ENCODE measurements around the gene PHLPP2. TPM values are rescaled to one million over a fixed set of nuclear protein-coding genes. Genes with fewer than 3 reads are reported as not detected.
A peak's percentile ranks its signal among the peaks of the same experiment; 100 is the strongest.
"Not testable (repeated sequence)": the region's sequence is repeated elsewhere in the genome, so short reads cannot be mapped to it uniquely, and the experiment has no call there.

The PHLPP2 gene
- total RNA-seq, 1 donor: 12.7 TPM

DNA sequence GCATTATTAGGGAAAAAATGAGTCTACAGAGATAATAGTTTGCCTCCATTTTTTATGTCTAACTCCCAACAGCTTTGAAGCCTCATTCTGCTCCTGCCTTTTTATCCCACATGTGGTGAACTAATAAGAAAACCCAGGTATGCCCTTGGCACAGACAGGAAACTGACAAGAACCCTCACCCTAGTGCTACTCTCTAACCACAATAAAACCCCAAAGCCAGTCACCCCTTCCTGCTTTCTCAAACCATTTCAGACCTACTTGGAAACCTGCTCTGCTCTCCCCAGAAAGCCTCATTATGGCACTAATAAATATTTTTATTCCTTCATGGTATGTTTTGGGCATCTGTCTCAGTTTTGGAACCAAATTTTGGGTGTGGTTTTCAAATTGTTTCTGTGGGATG lies 102.4 kb downstream of the PHLPP2 start:
- no peak overlapping the region for H3K27ac ChIP-seq (ENCODE audit: low read depth, low read length)
- DNase-seq (ENCODE audit: insufficient read length, low spot score, missing footprints): no peak
- H3K79me2 ChIP-seq (ENCODE audit: insufficient read depth, low read length): no peaks in the 10 kb centered on the region
- no peaks in the 10 kb centered on the region for H4K20me1 ChIP-seq (ENCODE audit: insufficient read depth, low read length)
- no peak for TF ChIP-seq CTCF (IDR thresholded peaks at IDR 0.05; ENCODE audit: extremely low read depth, low read depth, low read length)
- H3K9me3 ChIP-seq (ENCODE audit: low read depth, low read length): no peaks in the 10 kb centered on the region
- H3K27me3 ChIP-seq (ENCODE audit: insufficient read depth, low read length): peaks cover 23% of the 10 kb centered on the region
- H3K36me3 ChIP-seq (ENCODE audit: insufficient read depth, low read length): no peaks in the 10 kb centered on the region
- H3K4me3 ChIP-seq (ENCODE audit: insufficient read depth, low read length): no peak overlapping the region
- no peak overlapping the region for H2AFZ ChIP-seq (ENCODE audit: low read length)
- H3K4me1 ChIP-seq (ENCODE audit: insufficient read depth, low read length): no peaks in the 10 kb centered on the region
- H3K4me2 ChIP-seq (ENCODE audit: insufficient read depth, low read length): no peak overlapping the region

- Histone ChIP-seq H3K27me3 (ENCODE audit: insufficient read depth, low read length) (peaks cover under 1% of the 10 kb centered on the region), H2AFZ (ENCODE audit: low read length) (no peak overlapping the region), H3K4me2 (ENCODE audit: insufficient read depth, low read length) (no peak overlapping the region), H3K4me3 (ENCODE audit: insufficient read depth, low read length) (no peak overlapping the region), H3K9me3 (ENCODE audit: low read depth, low read length) (no peaks in the 10 kb centered on the region), H4K20me1 (ENCODE audit: insufficient read depth, low read length) (no peaks in the 10 kb centered on the region), H3K4me1 (ENCODE audit: insufficient read depth, low read length) (no peaks in the 10 kb centered on the region), H3K36me3 (ENCODE audit: insufficient read depth, low read length) (no peaks in the 10 kb centered on the region), H3K27ac (ENCODE audit: low read depth, low read length) (no peak overlapping the region), H3K79me2 (ENCODE audit: insufficient read depth, low read length) (no peaks in the 10 kb centered on the region)
- TF ChIP-seq CTCF (IDR thresholded peaks at IDR 0.05; ENCODE audit: extremely low read depth, low read depth, low read length): no peak
- DNase-seq (ENCODE audit: insufficient read length, low spot score, missing footprints): no peak
Measured at GRCh38 chr16:71618429-71618828, 106.1 kb downstream of the PHLPP2 start.

DNA sequence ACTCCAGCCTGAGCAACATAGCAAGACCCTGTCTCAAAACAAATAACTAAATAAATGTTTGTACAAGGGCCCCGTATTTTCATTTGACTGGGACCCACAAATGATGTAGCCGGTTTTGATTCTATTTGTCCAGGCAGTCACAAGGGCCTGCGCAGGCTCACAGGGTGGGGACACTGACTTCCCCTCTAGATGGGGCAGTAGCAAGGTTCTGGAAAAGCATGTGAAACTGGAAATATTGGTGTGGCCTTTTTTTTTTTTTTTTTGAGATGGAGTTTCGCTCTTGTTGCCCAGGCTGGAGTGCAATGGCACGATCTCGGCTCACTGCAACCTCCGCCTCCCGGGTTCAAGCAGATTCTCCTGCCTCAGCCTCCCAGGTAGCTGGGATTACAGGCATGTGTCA lies 109.5 kb downstream of the PHLPP2 start:
- not testable (repeated sequence) for H2AFZ ChIP-seq (ENCODE audit: low read length); H3K27ac ChIP-seq (ENCODE audit: low read depth, low read length); H3K4me3 ChIP-seq (ENCODE audit: insufficient read depth, low read length); H3K27me3 ChIP-seq (ENCODE audit: insufficient read depth, low read length); H3K4me2 ChIP-seq (ENCODE audit: insufficient read depth, low read length); H3K36me3 ChIP-seq (ENCODE audit: insufficient read depth, low read length); H4K20me1 ChIP-seq (ENCODE audit: insufficient read depth, low read length); H3K4me1 ChIP-seq (ENCODE audit: insufficient read depth, low read length); H3K9me3 ChIP-seq (ENCODE audit: low read depth, low read length); H3K79me2 ChIP-seq (ENCODE audit: insufficient read depth, low read length); DNase-seq (ENCODE audit: insufficient read length, low spot score, missing footprints)

DNA sequence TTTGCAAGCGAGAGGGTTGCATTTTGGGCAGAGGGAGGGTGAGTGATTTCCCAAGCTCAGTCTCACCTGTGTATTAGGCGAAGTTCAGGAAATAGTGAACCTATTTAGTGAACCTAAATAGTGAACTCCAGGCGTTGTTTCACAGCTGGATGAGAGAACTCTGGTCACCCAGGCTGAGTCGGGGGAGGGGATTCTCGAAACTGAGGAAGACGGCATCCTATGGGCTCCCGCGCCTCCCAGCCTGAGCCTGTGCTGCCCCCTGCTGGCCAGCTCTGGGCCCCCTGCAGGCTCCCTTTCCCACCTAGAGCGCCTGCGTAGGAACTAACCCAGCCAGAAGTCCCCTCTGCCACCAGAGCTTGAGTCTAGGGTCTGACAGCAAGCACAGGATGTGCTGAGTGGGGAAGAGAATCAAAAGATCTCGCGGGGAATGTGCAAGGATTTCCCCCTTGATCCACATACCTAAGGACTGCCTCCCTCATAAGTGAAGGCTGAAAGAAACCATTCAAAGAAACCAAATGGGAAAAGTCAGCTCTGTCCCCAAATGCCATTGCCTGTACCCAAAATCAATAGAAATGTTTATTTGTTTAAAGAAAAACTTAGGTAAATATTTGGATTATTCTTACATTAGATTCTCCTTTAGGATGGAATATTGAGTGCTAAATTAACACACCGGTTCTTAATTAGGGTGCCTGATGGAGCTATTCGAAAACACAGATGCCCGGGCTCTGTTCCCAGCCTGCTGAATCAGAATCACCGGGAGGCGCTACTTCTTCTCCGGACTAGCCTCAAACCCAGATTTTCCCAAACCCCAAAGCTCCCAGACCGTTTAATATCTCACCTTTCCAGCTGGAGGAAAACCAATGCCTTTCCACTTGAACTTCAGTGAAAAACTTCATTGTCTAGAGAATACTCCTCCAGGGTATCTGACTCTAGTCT lies 113.3 kb downstream of the PHLPP2 start:
- Histone ChIP-seq H2AFZ (ENCODE audit: low read length) (peak overlapping the region; percentile 21), H3K4me2 (ENCODE audit: insufficient read depth, low read length) (peak overlapping the region; percentile 32), H3K9me3 (ENCODE audit: low read depth, low read length) (no peaks in the 10 kb centered on the region), H4K20me1 (ENCODE audit: insufficient read depth, low read length) (no peaks in the 10 kb centered on the region), H3K36me3 (ENCODE audit: insufficient read depth, low read length) (no peaks in the 10 kb centered on the region), H3K4me1 (ENCODE audit: insufficient read depth, low read length) (no peaks in the 10 kb centered on the region), H3K4me3 (ENCODE audit: insufficient read depth, low read length) (no peak overlapping the region), H3K27me3 (ENCODE audit: insufficient read depth, low read length) (peaks cover 5% of the 10 kb centered on the region), H3K79me2 (ENCODE audit: insufficient read depth, low read length) (no peaks in the 10 kb centered on the region), H3K27ac (ENCODE audit: low read depth, low read length) (no peak overlapping the region)
- TF ChIP-seq CTCF (IDR thresholded peaks at IDR 0.05; ENCODE audit: extremely low read depth, low read depth, low read length): peak; percentile 95
- peak; percentile 93 for DNase-seq (ENCODE audit: insufficient read length, low spot score, missing footprints)

Measured in osteoblast (primary cell).